Activated CD8-positive, alpha-beta T cell treated with anti-CD3 and anti-CD28 coated beads for 36 hours (primary cell): ENCODE data around the gene INPP4B. TPM values are rescaled to one million over a fixed set of nuclear protein-coding genes. Genes with fewer than 3 reads are reported as not detected.

Source experiments
- ATAC-seq: fragments of 200-7000 bp; cut with Tn5 transposase; one replicate; pipeline ENCODE4 v1.10.0; 2021; ENCODE audit warnings: mild to moderate bottlenecking, moderate library complexity
- CTCF ChIA-PET: fragments of 350-600 bp; sonication (Branson Sonifier 250); formaldehyde crosslinking; loops from one replicate; lab custom pipeline; 2021; ENCODE audit warnings: antibody characterized with exemption; lab: Charles Lee
- POLR2A ChIA-PET: fragments of 350-600 bp; sonication (Branson Sonifier 250); formaldehyde crosslinking; loops from one replicate; lab custom pipeline; 2021; ENCODE audit warnings: antibody characterized with exemption; lab: Charles Lee
- DNase-seq: peaks from one replicate; pipeline ENCODE4 v3.0.0-alpha.2; 2020
- H3K27ac Mint-ChIP-seq: one replicate; pipeline ENCODE4 v1.8.0; 2021; ENCODE audit warnings: mild to moderate bottlenecking, mixed read lengths
- H3K27me3 Mint-ChIP-seq: one replicate; pipeline ENCODE4 v1.8.0; 2021; ENCODE audit warnings: mixed read lengths
- H3K36me3 Mint-ChIP-seq: one replicate; pipeline ENCODE4 v1.8.0; 2021; ENCODE audit warnings: low read depth, mixed read lengths
- H3K4me1 Mint-ChIP-seq: one replicate; pipeline ENCODE4 v1.8.0; 2021; ENCODE audit warnings: low read depth, mixed read lengths
- H3K4me3 Mint-ChIP-seq: one replicate; pipeline ENCODE4 v1.8.0; 2021; ENCODE audit warnings: mild to moderate bottlenecking, moderate library complexity, mixed read lengths
- H3K9me3 Mint-ChIP-seq: one replicate; pipeline ENCODE4 v1.8.0; 2021; ENCODE audit warnings: mixed read lengths
- intact Hi-C: fragments of 100-400 bp; cut with micrococcal nuclease; formaldehyde crosslinking; loops from one replicate; pipeline ENCODE4 v1.10.0; 2022
- total RNA-seq, 2 experiments: library from RNA; stranded (reverse); gene quantifications; one replicate each; pipeline ENCODE4 v1.2.3, GENCODE V29; 2021
- TF ChIP-seq, protein P1 (sequence below): fragments of 200-600 bp; IDR thresholded peaks from one replicate; pipeline ENCODE4 v1.8.0; 2022; ENCODE audit warnings: antibody characterized with exemption, mild to moderate bottlenecking

The INPP4B gene
- total RNA-seq, 2 experiments from 2014 or later, result 46.1 to 46.9 TPM

DNA sequence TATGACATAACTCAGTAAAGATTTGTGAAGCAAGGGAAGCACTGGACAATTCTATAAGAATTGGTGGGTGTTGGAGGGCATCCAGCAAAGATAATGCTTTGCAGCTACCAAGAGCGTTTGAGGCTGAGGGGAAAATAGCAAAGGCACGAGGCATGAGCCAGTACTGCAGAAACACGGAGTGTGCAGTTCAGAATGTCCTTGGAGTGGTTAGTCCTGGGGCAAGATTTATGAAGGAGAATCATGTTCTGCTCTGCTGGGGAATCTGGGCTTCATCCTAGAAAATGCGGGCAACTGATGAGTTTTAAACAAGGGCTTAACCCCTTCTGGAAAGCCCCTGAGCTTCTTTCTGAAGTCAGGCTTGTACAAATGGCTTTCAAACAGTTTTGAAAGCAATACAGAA lies 757.2 kb downstream of the INPP4B start:
- Mint-ChIP-seq H3K36me3 (peaks cover 23% of the 10 kb centered on the region), H3K9me3 (no peaks in the 10 kb centered on the region), H3K4me3 (no peak overlapping the region), H3K4me1 (no peaks in the 10 kb centered on the region), H3K27ac (no peak overlapping the region), H3K27me3 (no peaks in the 10 kb centered on the region)
- ChIA-PET POLR2A (no interaction called here), CTCF (interaction anchor here (1.2 kb wide), 1 partner anchor 782 kb away, joined by 3 read pairs; no protein-coding TSS in a partner anchor)
- TF ChIP-seq, protein P1, sequence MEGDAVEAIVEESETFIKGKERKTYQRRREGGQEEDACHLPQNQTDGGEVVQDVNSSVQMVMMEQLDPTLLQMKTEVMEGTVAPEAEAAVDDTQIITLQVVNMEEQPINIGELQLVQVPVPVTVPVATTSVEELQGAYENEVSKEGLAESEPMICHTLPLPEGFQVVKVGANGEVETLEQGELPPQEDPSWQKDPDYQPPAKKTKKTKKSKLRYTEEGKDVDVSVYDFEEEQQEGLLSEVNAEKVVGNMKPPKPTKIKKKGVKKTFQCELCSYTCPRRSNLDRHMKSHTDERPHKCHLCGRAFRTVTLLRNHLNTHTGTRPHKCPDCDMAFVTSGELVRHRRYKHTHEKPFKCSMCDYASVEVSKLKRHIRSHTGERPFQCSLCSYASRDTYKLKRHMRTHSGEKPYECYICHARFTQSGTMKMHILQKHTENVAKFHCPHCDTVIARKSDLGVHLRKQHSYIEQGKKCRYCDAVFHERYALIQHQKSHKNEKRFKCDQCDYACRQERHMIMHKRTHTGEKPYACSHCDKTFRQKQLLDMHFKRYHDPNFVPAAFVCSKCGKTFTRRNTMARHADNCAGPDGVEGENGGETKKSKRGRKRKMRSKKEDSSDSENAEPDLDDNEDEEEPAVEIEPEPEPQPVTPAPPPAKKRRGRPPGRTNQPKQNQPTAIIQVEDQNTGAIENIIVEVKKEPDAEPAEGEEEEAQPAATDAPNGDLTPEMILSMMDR, result no peak
- DNase-seq (no peak), ATAC-seq (no peak)
- intact Hi-C loops, result no loop called here

DNA sequence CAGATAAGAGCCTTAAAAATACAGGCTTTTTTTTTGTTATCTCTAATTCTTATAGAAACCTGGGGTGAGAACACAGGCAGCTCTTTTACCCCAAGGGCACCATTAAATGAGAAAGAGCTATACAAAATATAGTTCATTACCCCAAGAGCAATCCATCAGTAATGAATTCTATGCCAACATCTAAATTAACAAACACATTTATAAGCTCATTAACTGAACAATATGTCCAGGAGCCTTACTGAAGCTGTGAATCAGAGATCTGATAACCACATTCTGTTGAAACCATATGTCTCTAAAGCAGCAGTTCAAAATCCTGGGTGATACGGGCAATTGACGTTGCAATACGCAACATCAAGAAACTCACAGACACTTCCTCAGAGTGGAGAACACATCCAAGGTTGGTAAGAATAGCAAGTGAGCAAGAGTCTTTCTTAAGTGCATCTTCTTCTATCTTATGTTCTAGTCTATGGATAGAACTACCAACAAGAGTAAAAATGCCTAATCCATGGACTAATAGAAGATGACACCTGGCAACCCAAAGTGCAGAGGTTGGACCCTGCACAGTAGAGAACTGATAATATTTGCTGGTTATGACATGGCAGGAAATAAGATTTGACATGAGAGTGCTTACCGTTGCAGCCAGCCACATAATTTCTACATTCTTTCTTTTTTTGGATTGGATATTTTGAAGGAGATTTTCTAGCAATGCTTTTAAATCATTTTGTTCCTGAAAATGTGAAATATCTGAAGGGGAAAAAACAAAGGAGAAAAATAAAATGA lies 760.4 kb downstream of the INPP4B start:
- DNase-seq (no peak), ATAC-seq (no peak)
- intact Hi-C loops, result no loop called here
- CTCF ChIA-PET, result no interaction called here
- Mint-ChIP-seq H3K4me1 (no peaks in the 10 kb centered on the region), H3K27ac (no peak overlapping the region), H3K36me3 (peaks cover 33% of the 10 kb centered on the region), H3K9me3 (no peaks in the 10 kb centered on the region), H3K27me3 (no peaks in the 10 kb centered on the region), H3K4me3 (no peak overlapping the region)
- TF ChIP-seq, protein P1, result no peak
- POLR2A ChIA-PET, result no interaction called here

DNA sequence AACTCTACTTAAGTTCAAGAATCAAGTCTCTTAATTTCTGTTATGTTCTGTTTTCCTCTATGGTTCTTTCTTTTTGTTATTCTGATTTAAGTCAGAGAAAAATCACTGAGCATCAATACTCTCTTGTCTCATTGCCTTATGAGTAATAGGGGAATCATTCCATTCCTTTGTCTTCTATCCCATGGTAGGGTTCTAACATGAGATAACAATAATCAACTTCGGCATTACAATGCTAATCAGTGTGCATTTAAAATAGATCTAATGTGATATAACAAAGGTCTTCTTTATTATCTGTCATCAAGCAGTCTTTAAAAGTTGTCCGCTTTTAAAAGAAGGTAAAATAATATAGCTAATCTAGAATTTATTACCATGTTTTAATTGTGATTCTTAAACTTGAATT lies 762.8 kb downstream of the INPP4B start:
- Mint-ChIP-seq H3K27ac (no peak overlapping the region), H3K4me1 (no peaks in the 10 kb centered on the region), H3K27me3 (no peaks in the 10 kb centered on the region), H3K36me3 (peaks cover 35% of the 10 kb centered on the region), H3K9me3 (no peaks in the 10 kb centered on the region), H3K4me3 (no peak overlapping the region)
- no peak for DNase-seq
- CTCF ChIA-PET, result no interaction called here
- ATAC-seq, result no peak
- intact Hi-C loops, result no loop called here
- POLR2A ChIA-PET, result no interaction called here
- TF ChIP-seq, protein P1, result no peak

DNA sequence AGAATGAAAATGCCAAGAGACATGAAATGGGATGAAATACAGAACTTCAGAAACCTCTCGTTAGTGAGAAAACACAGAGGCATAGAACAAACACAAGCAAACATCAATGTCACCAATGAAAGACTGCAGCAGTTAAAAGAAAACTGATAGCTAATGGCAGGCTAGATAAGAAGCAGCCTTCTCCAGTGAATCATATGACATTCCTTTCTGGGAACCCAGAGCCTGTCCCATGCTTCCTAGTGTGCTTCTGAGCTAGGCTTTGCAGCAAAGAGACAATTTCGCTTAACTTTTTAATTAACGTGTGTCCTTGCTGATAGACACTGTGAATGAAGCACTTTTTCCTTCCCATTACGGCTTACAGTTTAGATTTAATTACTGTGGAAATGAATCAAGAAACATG lies 765.1 kb downstream of the INPP4B start:
- DNase-seq (no peak), ATAC-seq (no peak)
- H3K4me1 Mint-ChIP-seq, result no peaks in the 10 kb centered on the region
- H3K27ac Mint-ChIP-seq, result no peak overlapping the region
- intact Hi-C loops, result no loop called here
- H3K9me3 Mint-ChIP-seq, result no peaks in the 10 kb centered on the region
- H3K4me3 Mint-ChIP-seq, result no peak overlapping the region
- peaks cover 43% of the 10 kb centered on the region for H3K36me3 Mint-ChIP-seq
- ChIA-PET POLR2A (no interaction called here), CTCF (no interaction called here)
- H3K27me3 Mint-ChIP-seq, result no peaks in the 10 kb centered on the region
- TF ChIP-seq, protein P1, result no peak

DNA sequence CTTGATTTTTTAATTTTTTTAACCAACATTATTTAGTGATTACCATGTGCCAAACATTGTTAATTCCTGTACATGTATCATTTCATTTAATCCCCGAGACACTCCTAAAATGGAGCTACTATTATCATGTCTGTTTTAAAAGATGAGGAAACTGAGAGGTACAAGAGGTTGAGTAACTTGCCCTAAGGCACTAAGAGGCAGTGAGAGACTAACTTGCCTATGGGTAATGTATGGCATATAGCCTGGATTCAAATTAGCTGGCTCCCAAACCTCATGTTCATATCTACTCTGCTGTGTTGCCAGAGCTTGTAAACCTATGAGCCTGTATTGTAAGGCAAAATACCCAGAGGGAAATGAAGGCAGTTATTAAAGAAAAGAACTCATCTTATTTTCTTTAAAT lies 766.1 kb downstream of the INPP4B start:
- H3K27ac Mint-ChIP-seq, result no peak overlapping the region
- no peak for ATAC-seq

More for the DNA sequence above, 766.1 kb downstream of the INPP4B start:
- Mint-ChIP-seq H3K4me1 (no peaks in the 10 kb centered on the region), H3K36me3 (peaks cover 44% of the 10 kb centered on the region), H3K27me3 (no peaks in the 10 kb centered on the region), H3K9me3 (no peaks in the 10 kb centered on the region), H3K4me3 (no peak overlapping the region)
- ChIA-PET POLR2A (no interaction called here), CTCF (no interaction called here)
- intact Hi-C loops, result no loop called here
- no peak for DNase-seq
- TF ChIP-seq, protein P1, result no peak
